Measurements from ENCODE around the gene PPP1R3C.

PPP1R3C gene

GRCh38 chr10:91597197-91597881, 35.5 kb downstream of the PPP1R3C start:
- no peak for DNase-seq

GRCh38 chr10:91596825-91597196, 36.1 kb downstream of the PPP1R3C start:
- DNase-seq = no peak

- no peak for DNase-seq
Observed at GRCh38 chr10:91593834-91594233, 39.0 kb downstream of the PPP1R3C start.

- no peak for DNase-seq
Observed at GRCh38 chr10:91593366-91593765, 39.5 kb downstream of the PPP1R3C start.

GRCh38 chr10:91592266-91592975, 40.5 kb downstream of the PPP1R3C start:
- DNase-seq = no peak

GRCh38 chr10:91591797-91592174, 41.1 kb downstream of the PPP1R3C start:
- no peak for DNase-seq

GRCh38 chr10:91590904-91591796, 41.7 kb downstream of the PPP1R3C start:
- DNase-seq = no peak

GRCh38 chr10:91590142-91590903, 42.5 kb downstream of the PPP1R3C start:
- DNase-seq = no peak

GRCh38 chr10:91589658-91590035, 43.2 kb downstream of the PPP1R3C start:
- no peak for DNase-seq

GRCh38 chr10:91589015-91589657, 43.7 kb downstream of the PPP1R3C start:
- no peak for DNase-seq

GRCh38 chr10:91587710-91588638, 44.9 kb downstream of the PPP1R3C start:
- no peak for DNase-seq

- DNase-seq = no peak
Observed at GRCh38 chr10:91582153-91582554, 50.7 kb downstream of the PPP1R3C start.

GRCh38 chr10:91579329-91579985, 53.4 kb downstream of the PPP1R3C start:
- no peak for DNase-seq

Measured in bone marrow (tissue), 2 donors.